ENCODE results near the gene KRTAP5-6. TPM values are rescaled to one million over a fixed set of nuclear protein-coding genes. Genes with fewer than 3 reads are reported as not detected.

KRTAP5-6 gene
- total RNA-seq, 4 donors from 2014 or later: not detected

GRCh38 chr11:1732418-1733008, 35.5 kb downstream of the KRTAP5-6 start:
- H3K4me3 ChIP-seq: no peak overlapping the region
- WGBS, 2 donors (ENCODE audit: low coverage in 1 of 2): 36 to 38% methylated on average over 2 to 13 of the region's 13 CpGs
- peaks cover 0 to 3% of the 10 kb centered on the region in 2 donors for H3K9me3 ChIP-seq
- in situ Hi-C loops (cut with MboI; ENCODE audit: low pct_ligation_motif_present in 1 of 4, low pct_unique_long_range_greater_than_20kb in 1 of 4, low sequenced_read_pairs in 3 of 4): no loop called here
- no peak overlapping the region for H3K27ac ChIP-seq
- H3K4me1 ChIP-seq: no peaks in the 10 kb centered on the region
- TF ChIP-seq POLR2AphosphoS5 (IDR thresholded peaks at IDR 0.05) (no peak), POLR2A (IDR thresholded peaks at IDR 0.05) (no peak), EP300 (IDR thresholded peaks at IDR 0.05; ENCODE audit: low read depth) (no peak), CTCF (IDR thresholded peaks at IDR 0.05) (no peak)
- intact Hi-C loops (cut with DNase I; ENCODE audit: low total_unique reads): no loop called here
- DNase-seq: no peak
- H3K36me3 ChIP-seq: no peaks in the 10 kb centered on the region
- H3K27me3 ChIP-seq: peaks cover 81% of the 10 kb centered on the region

- in situ Hi-C loops (cut with MboI; ENCODE audit: low pct_ligation_motif_present in 1 of 4, low pct_unique_long_range_greater_than_20kb in 1 of 4, low sequenced_read_pairs in 3 of 4): no loop called here
- Histone ChIP-seq H3K36me3 (no peaks in the 10 kb centered on the region), H3K4me1 (no peaks in the 10 kb centered on the region), H3K9me3 (peaks cover 0 to 5% of the 10 kb centered on the region in 2 donors), H3K4me3 (no peak overlapping the region), H3K27me3 (peaks cover 79% of the 10 kb centered on the region), H3K27ac (no peak overlapping the region)
- 60% methylated on average over 14 of the region's 14 CpGs; no CpG with 5 or more reads in 1 of the 2 donors for whole genome bisulfite sequencing, 2 donors (ENCODE audit: low coverage in 1 of 2)
- TF ChIP-seq POLR2A (IDR thresholded peaks at IDR 0.05): no peak
- no peak for TF ChIP-seq EP300 (IDR thresholded peaks at IDR 0.05; ENCODE audit: low read depth)
- no peak for TF ChIP-seq CTCF (IDR thresholded peaks at IDR 0.05)
- TF ChIP-seq POLR2AphosphoS5 (IDR thresholded peaks at IDR 0.05): no peak
- DNase-seq: no peak
- intact Hi-C loops (cut with DNase I; ENCODE audit: low total_unique reads): no loop called here
These were observed 36.2 kb downstream of the KRTAP5-6 start for GRCh38 chr11:1733009-1733715.

GRCh38 chr11:1733716-1734640, 37.0 kb downstream of the KRTAP5-6 start:
- WGBS, 2 donors (ENCODE audit: low coverage in 1 of 2): 19 to 72% methylated on average over 3 to 26 of the region's 28 CpGs
- intact Hi-C loops (cut with DNase I; ENCODE audit: low total_unique reads): no loop called here

More at GRCh38 chr11:1733716-1734640, 37.0 kb downstream of the KRTAP5-6 start:
- Histone ChIP-seq H3K9me3 (peaks cover 0 to 5% of the 10 kb centered on the region in 2 donors), H3K27ac (no peak overlapping the region), H3K36me3 (no peaks in the 10 kb centered on the region), H3K4me1 (no peaks in the 10 kb centered on the region), H3K4me3 (no peak overlapping the region), H3K27me3 (peaks cover 72% of the 10 kb centered on the region)
- DNase-seq: no peak
- in situ Hi-C loops (cut with MboI; ENCODE audit: low pct_ligation_motif_present in 1 of 4, low pct_unique_long_range_greater_than_20kb in 1 of 4, low sequenced_read_pairs in 3 of 4): no loop called here
- TF ChIP-seq POLR2AphosphoS5 (IDR thresholded peaks at IDR 0.05) (no peak), POLR2A (IDR thresholded peaks at IDR 0.05) (no peak), EP300 (IDR thresholded peaks at IDR 0.05; ENCODE audit: low read depth) (no peak), CTCF (IDR thresholded peaks at IDR 0.05) (no peak)
